B cell (primary cell): ENCODE results near the gene CORO2B.

Experiments
- EZH2 ChIP-seq: IDR thresholded peaks from 2 replicates; pipeline ENCODE4 v1.6.1; 2012; ENCODE audit warnings: borderline replicate concordance, low read depth, mild to moderate bottlenecking, moderate library complexity, low read length; ENCODE audit not compliant: insufficient read depth, poor library complexity, severe bottlenecking
- TF ChIP-seq, protein P1 (sequence below): fragments of 200-600 bp; IDR thresholded peaks from one replicate; pipeline ENCODE4 v1.8.0; 2022; ENCODE audit warnings: antibody characterized with exemption, mild to moderate bottlenecking

DNA sequence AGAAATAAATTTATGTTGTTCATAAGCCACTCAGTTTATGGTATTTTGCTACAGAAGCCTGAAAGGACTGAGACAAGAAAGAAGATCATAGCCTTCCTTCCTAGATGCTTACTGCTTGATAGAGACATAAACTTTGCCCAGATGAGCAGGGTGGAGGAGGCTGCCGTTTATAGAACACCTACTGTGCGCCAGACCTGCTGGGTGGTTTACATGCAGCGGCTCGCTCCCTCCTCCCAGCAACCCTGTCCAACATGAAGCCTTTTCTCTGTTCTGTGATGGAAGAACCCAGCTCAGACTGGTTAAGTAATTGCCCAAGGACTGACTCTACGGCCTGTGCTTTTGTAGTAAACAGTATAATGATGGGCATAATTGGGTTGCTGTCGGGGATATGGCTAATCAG, 37.0 kb downstream of the CORO2B start:
- TF ChIP-seq, protein P1, sequence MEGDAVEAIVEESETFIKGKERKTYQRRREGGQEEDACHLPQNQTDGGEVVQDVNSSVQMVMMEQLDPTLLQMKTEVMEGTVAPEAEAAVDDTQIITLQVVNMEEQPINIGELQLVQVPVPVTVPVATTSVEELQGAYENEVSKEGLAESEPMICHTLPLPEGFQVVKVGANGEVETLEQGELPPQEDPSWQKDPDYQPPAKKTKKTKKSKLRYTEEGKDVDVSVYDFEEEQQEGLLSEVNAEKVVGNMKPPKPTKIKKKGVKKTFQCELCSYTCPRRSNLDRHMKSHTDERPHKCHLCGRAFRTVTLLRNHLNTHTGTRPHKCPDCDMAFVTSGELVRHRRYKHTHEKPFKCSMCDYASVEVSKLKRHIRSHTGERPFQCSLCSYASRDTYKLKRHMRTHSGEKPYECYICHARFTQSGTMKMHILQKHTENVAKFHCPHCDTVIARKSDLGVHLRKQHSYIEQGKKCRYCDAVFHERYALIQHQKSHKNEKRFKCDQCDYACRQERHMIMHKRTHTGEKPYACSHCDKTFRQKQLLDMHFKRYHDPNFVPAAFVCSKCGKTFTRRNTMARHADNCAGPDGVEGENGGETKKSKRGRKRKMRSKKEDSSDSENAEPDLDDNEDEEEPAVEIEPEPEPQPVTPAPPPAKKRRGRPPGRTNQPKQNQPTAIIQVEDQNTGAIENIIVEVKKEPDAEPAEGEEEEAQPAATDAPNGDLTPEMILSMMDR: no peak
- TF ChIP-seq EZH2: no peak
